Endothelial cell (in vitro differentiated cells): ENCODE data around the gene ZNF350. TPM values are rescaled to one million over a fixed set of nuclear protein-coding genes. Genes with fewer than 3 reads are reported as not detected.

ENCODE experiments used
- DNase-seq: peaks from one replicate; pipeline ENCODE4 v3.0.0; 2021; ENCODE audit warnings: low spot score
- H3K27ac Mint-ChIP-seq: one replicate; pipeline ENCODE4 v1.8.0; 2021; ENCODE audit warnings: mixed read lengths, inconsistent platforms; ENCODE audit not compliant: unreplicated experiment
- H3K27me3 Mint-ChIP-seq: one replicate; pipeline ENCODE4 v1.8.0; 2021; ENCODE audit warnings: mild to moderate bottlenecking, moderate library complexity, mixed read lengths, inconsistent platforms; ENCODE audit not compliant: unreplicated experiment
- H3K36me3 Mint-ChIP-seq: one replicate; pipeline ENCODE4 v1.8.0; 2021; ENCODE audit warnings: mild to moderate bottlenecking, low read depth, mixed read lengths, inconsistent platforms; ENCODE audit not compliant: unreplicated experiment
- H3K4me1 Mint-ChIP-seq: one replicate; pipeline ENCODE4 v1.8.0; 2021; ENCODE audit warnings: mild to moderate bottlenecking, mixed read lengths, inconsistent platforms; ENCODE audit not compliant: unreplicated experiment
- H3K4me3 Mint-ChIP-seq: one replicate; pipeline ENCODE4 v1.8.0; 2021; ENCODE audit warnings: mild to moderate bottlenecking, mixed read lengths, inconsistent platforms; ENCODE audit not compliant: unreplicated experiment
- H3K9me3 Mint-ChIP-seq: one replicate; pipeline ENCODE4 v1.8.0; 2021; ENCODE audit warnings: mixed read lengths, inconsistent platforms; ENCODE audit not compliant: unreplicated experiment
- CTCF ChIP-seq: fragments of 200-600 bp; sonication (generic); IDR thresholded peaks from one replicate; pipeline ENCODE4 v1.5.0; 2021; ENCODE audit warnings: antibody characterized with exemption; ENCODE audit not compliant: unreplicated experiment
- total RNA-seq: library from RNA; stranded (reverse); fragmentation: NEBNext Ultra II Directional; extraction: Animal tissue kit (Norgen Biotek cat#: 25700); gene quantifications from one replicate; pipeline ENCODE4 v1.2.1, GENCODE V29; 2021; ENCODE audit not compliant: unreplicated experiment

The ZNF350 gene
- total RNA-seq, 1 donor from 2014 or later = 8.9 TPM

GRCh38 chr19:52022193-52022592, 35.6 kb upstream of the ZNF350 start:
- no peaks in the 10 kb centered on the region for H3K9me3 Mint-ChIP-seq
- no peak overlapping the region for H3K27ac Mint-ChIP-seq
- no peaks in the 10 kb centered on the region for H3K27me3 Mint-ChIP-seq
- TF ChIP-seq CTCF = no peak
- peaks cover 11% of the 10 kb centered on the region for H3K4me1 Mint-ChIP-seq
- DNase-seq = no peak
- H3K4me3 Mint-ChIP-seq = peak overlapping the region; percentile 1
- peaks cover 56% of the 10 kb centered on the region for H3K36me3 Mint-ChIP-seq

GRCh38 chr19:52020506-52020905, 33.9 kb upstream of the ZNF350 start:
- peak overlapping the region; percentile 7 for H3K4me3 Mint-ChIP-seq
- H3K4me1 Mint-ChIP-seq = no peaks in the 10 kb centered on the region
- H3K9me3 Mint-ChIP-seq = no peaks in the 10 kb centered on the region
- no peak for TF ChIP-seq CTCF
- H3K36me3 Mint-ChIP-seq = peaks cover 67% of the 10 kb centered on the region
- H3K27ac Mint-ChIP-seq = no peak overlapping the region
- no peak for DNase-seq
- no peaks in the 10 kb centered on the region for H3K27me3 Mint-ChIP-seq

GRCh38 chr19:52010674-52011073, 24.0 kb upstream of the ZNF350 start:
- DNase-seq = no peak
- Mint-ChIP-seq H3K4me3 (no peak overlapping the region), H3K4me1 (peaks cover 11% of the 10 kb centered on the region), H3K27me3 (peaks cover 4% of the 10 kb centered on the region), H3K36me3 (peaks cover 26% of the 10 kb centered on the region), H3K27ac (no peak overlapping the region), H3K9me3 (no peaks in the 10 kb centered on the region)
- TF ChIP-seq CTCF = no peak

- peak; percentile 87 for DNase-seq
- Mint-ChIP-seq H3K27ac (peak within 1 kb of the TSS; percentile 95), H3K4me3 (peak within 1 kb of the TSS; percentile 99), H3K9me3 (no peaks in the 10 kb centered on the region), H3K4me1 (peaks cover 11% of the 10 kb centered on the region), H3K27me3 (peaks cover 4% of the 10 kb centered on the region), H3K36me3 (peaks cover 28% of the 10 kb centered on the region)
- no peak for TF ChIP-seq CTCF
Measured at GRCh38 chr19:52007806-52008557, 21.3 kb upstream of the ZNF350 start, which contains the start of gene ZNF615. Gene ZNF615 (minus strand): TSS chr19:52008211. CDS start chr19:52003711, 4,500 bp downstream.

- H3K27me3 Mint-ChIP-seq = peaks cover 4% of the 10 kb centered on the region
- peaks cover 24% of the 10 kb centered on the region for H3K36me3 Mint-ChIP-seq
- no peak for TF ChIP-seq CTCF
- DNase-seq = peak; percentile 18
- peak overlapping the region; percentile 99 for H3K4me3 Mint-ChIP-seq
- peaks cover 11% of the 10 kb centered on the region for H3K4me1 Mint-ChIP-seq
- H3K9me3 Mint-ChIP-seq = no peaks in the 10 kb centered on the region
- H3K27ac Mint-ChIP-seq = peak overlapping the region; percentile 95
Measured at GRCh38 chr19:52007451-52007805, 20.8 kb upstream of the ZNF350 start.
